Fibroblast of gingiva (primary cell): ENCODE results near the gene ZCCHC17.
"Not testable (repeated sequence)": the region's sequence is repeated elsewhere in the genome, so short reads cannot be mapped to it uniquely, and the experiment has no call there.

Experiments used
- DNase-seq: peaks from one replicate; pipeline ENCODE4 v3.0.0-alpha.2; 2011; ENCODE audit warnings: low read depth

ZCCHC17 gene, protein sequence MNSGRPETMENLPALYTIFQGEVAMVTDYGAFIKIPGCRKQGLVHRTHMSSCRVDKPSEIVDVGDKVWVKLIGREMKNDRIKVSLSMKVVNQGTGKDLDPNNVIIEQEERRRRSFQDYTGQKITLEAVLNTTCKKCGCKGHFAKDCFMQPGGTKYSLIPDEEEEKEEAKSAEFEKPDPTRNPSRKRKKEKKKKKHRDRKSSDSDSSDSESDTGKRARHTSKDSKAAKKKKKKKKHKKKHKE

DNA sequence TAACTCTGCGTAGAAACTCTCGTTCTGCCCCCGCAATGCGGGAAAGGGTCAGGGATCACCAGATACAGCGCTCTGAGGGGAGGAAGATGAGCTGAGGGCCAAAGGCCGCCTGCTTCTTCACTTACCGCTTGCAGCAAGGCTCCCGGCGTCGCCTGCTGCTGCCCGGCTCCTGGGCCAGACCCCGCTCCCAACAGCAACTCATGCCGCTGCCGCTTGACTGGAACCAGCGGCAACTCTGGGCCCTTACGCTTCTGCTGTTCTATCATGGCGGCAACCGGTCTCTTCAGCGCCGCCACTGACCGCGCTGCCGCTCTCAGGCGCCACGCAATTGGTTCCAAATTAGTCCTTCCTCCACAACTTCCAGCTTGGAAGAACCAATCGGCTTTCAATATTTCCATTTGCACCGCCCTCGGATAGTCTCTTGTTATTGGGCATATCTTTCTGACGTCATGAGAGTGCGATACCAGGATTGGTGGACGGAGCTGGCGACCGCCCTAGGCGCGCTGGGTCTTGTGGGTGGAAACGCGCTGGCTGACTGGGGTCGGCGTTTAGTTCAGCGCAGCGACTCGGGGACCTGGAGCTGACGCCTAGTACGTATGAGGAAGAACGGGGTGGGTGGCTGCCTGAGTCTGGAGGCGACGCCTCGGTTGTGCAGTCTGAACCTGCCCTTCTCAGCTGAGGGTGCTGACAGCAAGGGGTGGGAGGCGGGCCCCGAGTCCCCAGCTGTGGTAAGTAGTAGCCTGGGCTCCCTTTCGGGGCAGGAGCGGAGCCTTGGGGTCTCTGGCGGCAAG is at the start of gene ZCCHC17, which contains the start of gene SNRNP40:
Gene ZCCHC17, plus strand, starts transcription at position 547 of the 791 bp plus-strand sequence. CDS start 13,067 bp downstream, outside the sequence.
Gene SNRNP40, minus strand, starts transcription at position 303 of the 791 bp plus-strand sequence. Its CDS starts 37 bp downstream, at position 266.
- DNase-seq: peak; percentile 98

GRCh38 chr1:31248276-31248675 is 48.6 kb upstream of the ZCCHC17 start:
- no peak for DNase-seq

DNA sequence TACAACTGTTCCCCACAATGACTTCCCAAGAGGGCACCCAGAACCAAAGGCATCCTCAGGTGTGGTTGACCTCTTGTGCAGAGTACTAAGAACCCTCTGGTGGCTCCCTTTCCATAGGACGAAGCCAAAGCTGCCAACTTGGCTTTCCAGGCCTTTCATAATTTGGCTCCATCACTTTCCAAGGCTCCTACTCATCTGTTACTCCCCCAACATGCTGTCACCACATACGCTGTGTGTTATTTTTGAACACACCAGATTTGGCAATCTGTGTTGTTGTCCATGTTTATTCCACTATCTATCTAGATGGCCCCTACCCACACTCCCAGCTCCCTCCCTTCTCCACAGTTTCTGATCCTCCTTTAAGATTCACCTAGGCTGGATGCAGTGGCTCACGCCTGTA is 47.0 kb upstream of the ZCCHC17 start:
- no peak for DNase-seq

- DNase-seq: no peak
Observed at GRCh38 chr1:31257213-31257612, 39.6 kb upstream of the ZCCHC17 start.

- no peak for DNase-seq
Observed at GRCh38 chr1:31258581-31258980, 38.3 kb upstream of the ZCCHC17 start.

GRCh38 chr1:31259746-31260145 is 37.1 kb upstream of the ZCCHC17 start:
- DNase-seq: no peak

- no peak for DNase-seq
Observed at GRCh38 chr1:31261916-31262315, 34.9 kb upstream of the ZCCHC17 start.

DNA sequence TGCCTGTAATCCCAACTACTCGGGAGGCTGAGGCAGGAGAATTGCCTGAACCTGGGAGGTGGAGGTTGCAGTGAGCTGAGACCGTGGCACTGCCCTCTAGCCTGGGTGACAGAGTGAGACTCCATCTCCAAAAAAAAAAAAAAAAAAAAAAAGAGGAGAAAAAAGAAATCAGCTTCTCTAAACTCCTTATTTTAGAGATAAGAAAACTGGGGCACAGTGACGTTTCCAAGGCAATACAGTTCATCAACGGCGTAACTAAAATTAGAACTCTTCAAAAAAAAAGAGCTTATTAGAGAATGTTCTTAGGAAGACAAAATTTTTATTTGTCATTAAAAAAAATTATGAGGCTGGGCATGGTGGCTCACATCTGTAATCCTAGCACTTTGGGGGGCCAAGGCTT is 34.4 kb upstream of the ZCCHC17 start:
- DNase-seq: not testable (repeated sequence)

DNA sequence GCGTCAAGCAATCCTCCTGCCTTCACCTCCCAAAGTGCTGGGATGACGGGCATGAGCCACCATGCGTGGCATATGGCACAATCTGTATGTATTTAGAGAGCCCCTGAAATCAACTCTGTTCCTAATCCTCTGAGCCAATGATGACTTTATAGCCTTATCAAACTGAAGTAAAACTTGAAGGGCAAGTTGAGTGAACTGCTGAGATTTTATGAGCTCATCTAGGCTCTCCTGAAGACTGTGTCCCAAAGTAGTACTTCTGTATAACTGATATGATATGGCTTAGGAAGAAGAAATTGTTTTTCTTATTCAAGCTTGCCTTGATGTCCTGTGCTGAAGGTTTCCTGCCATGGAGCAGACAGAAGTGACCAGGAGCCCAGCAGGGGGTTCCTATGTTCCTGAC is 33.4 kb upstream of the ZCCHC17 start:
- DNase-seq: no peak

DNA sequence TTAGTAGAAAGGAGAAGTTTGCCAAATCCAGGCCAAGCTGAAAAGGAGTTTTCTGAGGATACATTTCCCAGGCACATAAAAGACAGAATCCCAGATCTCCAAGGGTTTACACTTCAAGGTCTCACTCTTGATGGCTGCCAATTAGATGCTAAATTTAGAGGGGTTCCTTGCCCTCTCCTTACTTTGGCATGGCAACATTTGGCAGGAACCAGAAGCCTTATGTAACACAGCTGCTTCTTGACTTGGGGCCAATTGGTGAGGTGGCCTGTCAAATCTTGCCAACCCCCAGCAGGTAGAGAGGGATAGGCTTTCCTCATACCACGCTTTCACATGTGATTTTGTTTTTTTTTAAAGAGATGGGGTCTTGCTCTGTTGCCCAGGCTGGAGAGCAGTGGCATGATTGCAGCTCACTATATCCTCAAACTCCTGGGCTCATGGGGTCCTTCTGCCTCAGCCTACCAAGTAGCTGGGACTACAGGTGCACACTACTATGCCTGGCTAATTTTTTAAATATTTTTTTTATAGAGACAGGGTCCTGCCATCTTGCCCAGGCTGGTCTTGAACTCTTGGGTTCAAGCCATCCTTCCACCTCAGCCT is 31.9 kb upstream of the ZCCHC17 start:
- no peak for DNase-seq

DNA sequence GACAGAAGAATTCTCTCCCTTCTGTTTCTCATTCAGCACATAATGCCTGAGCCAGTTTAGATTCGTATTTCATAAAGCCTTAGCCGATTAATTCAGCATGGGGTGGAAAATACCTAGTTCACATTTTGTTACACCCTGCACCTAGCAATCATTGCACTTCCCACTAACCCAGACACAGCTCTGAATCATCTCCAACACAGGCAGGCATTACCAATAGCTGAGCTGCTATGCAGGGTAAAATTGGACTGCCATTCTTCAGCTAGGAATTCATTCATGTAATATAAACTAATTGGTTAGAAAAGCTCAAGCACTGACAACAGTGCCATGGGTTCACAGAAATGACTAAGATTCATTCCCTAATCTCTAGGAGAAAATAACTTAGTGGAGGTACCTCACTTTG is 30.3 kb upstream of the ZCCHC17 start:
- no peak for DNase-seq

DNA sequence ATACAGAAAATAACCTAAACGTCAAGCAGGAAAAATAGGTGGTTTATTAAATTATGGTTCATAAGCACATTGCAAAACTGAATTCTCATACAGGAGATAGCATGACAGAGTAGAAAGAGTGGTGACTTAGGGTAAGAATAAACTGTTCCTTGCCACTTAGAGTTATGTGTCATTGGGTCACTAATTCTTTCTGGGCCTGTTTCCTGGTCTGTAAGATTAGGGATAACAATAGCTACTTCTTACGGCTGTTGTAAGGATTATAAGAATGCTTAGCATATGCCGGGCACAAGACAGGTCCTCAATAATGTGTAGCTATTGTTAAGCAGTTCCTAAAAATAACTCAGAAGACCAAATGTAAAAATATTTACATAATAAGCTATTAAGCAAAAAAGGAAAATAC is 24.5 kb upstream of the ZCCHC17 start:
- DNase-seq: no peak

GRCh38 chr1:31273619-31274018 is 23.2 kb upstream of the ZCCHC17 start:
- no peak for DNase-seq

- DNase-seq: not testable (repeated sequence)
Observed at GRCh38 chr1:31282426-31282825, 14.4 kb upstream of the ZCCHC17 start.

- not testable (repeated sequence) for DNase-seq
Observed at GRCh38 chr1:31287791-31288190, 9.0 kb upstream of the ZCCHC17 start.

GRCh38 chr1:31289021-31289420 is 7.8 kb upstream of the ZCCHC17 start:
- DNase-seq: no peak

DNA sequence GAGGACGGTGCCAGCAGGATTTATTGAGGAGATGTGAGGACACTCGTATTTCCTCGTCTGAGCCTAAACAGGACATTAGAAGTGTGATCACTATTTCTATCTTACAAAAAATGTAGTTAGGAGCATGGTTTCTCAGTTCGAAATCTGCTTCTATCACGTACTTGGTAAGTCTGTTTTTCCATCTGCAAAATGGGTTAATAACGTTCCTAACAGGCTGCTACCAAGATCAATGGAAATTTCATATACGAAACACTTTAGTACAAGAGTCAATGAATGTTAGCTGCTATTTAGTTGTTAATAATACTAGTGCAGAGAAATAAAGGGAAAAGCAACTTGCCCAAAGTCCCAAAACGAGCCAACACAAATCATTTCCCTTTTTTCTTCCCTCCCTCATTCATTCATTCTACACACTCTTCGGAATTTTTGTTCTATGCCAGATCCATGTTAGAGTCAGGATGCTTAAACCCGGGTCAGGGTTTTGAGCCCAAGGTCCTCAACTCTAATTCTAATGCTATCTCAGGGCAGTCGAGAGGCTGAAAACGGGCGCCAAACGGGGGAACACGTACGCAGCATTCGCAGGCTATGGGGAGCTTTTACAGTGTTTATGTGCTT is 852 bp upstream of the ZCCHC17 start:
- DNase-seq: no peak

- peak; percentile 2 for DNase-seq
Observed at GRCh38 chr1:31297277-31298247, 730 bp downstream of the ZCCHC17 start.

- no peak for DNase-seq
Observed at GRCh38 chr1:31299365-31299764, 2.5 kb downstream of the ZCCHC17 start.

- no peak for DNase-seq
Observed at GRCh38 chr1:31300193-31300592, 3.4 kb downstream of the ZCCHC17 start.

- DNase-seq: no peak
Observed at GRCh38 chr1:31302709-31303441, 6.0 kb downstream of the ZCCHC17 start.
